Activated naive CD4-positive, alpha-beta T cell treated with Interleukin-2 at 50 U/mL for 16 hours (primary cell): Measurements from ENCODE around the gene CD2AP.
A peak's percentile ranks its signal among the peaks of the same experiment; 100 is the strongest.
"Not testable (repeated sequence)": the region's sequence is repeated elsewhere in the genome, so short reads cannot be mapped to it uniquely, and the experiment has no call there.

Experiments used
- DNase-seq: peaks from one replicate; pipeline ENCODE4 v3.0.0-alpha.2; 2020

The CD2AP gene, protein sequence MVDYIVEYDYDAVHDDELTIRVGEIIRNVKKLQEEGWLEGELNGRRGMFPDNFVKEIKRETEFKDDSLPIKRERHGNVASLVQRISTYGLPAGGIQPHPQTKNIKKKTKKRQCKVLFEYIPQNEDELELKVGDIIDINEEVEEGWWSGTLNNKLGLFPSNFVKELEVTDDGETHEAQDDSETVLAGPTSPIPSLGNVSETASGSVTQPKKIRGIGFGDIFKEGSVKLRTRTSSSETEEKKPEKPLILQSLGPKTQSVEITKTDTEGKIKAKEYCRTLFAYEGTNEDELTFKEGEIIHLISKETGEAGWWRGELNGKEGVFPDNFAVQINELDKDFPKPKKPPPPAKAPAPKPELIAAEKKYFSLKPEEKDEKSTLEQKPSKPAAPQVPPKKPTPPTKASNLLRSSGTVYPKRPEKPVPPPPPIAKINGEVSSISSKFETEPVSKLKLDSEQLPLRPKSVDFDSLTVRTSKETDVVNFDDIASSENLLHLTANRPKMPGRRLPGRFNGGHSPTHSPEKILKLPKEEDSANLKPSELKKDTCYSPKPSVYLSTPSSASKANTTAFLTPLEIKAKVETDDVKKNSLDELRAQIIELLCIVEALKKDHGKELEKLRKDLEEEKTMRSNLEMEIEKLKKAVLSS

DNA sequence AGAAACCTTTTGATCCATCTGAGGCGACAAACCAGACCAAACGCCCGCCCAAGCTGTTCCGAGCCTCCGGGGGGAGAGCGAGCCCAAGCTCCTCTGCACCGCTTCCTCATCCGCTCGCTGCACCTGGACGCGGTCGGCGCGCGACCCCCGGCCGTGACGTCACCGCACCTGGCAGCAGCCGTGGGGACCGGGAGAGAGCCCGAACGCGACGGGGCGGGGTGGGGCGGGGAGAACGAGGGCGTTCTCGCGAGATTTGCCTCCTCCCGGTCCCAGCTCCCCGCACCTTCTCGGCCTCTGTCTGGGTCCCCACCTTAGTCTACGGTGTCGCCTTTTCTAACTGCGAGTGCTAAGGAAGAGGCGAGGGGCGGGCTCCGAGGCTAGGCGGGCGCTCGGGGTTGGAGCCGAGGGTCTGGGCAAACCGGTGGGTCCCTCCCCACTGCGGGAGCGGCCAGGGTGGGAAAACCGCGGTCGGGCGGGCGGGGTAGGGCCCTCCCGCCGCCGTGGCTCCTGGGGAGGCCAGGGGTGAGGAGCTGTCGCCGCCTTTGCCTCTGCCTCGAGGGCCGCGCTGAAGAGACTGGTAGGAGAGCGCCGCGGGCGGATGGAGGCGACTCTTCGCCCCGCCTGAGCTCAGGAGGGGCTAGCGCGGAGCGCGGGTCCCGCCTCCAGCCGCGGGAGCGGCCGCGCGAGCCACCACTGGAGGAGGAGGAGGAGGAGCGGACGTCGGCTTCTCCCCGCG, at the start of gene CD2AP:
Gene CD2AP (plus strand): TSS at position 293 of the 736 bp plus-strand sequence. CDS start 456 bp downstream, outside the sequence.
- DNase-seq: peak; percentile 85

DNA sequence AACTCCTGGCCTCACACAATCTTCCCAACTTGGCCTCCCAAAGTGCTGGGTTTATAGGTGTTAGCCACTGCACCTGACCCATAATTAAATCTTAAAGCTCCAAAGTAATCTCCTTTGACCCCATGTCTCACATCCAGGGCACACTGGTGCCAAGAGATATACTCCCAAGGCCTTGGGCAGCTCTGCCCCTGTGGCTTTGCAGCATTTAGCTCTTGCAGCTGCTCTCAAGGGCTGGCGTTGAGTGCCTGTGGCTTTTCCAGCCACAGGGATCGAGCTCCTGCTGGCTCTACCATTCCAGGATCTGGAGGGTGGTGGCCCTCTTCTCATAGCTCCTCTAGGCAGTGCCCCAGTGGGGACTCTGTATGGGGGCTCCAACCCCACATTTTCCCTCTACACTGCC, 49.3 kb upstream of the CD2AP start:
- no peak for DNase-seq

DNA sequence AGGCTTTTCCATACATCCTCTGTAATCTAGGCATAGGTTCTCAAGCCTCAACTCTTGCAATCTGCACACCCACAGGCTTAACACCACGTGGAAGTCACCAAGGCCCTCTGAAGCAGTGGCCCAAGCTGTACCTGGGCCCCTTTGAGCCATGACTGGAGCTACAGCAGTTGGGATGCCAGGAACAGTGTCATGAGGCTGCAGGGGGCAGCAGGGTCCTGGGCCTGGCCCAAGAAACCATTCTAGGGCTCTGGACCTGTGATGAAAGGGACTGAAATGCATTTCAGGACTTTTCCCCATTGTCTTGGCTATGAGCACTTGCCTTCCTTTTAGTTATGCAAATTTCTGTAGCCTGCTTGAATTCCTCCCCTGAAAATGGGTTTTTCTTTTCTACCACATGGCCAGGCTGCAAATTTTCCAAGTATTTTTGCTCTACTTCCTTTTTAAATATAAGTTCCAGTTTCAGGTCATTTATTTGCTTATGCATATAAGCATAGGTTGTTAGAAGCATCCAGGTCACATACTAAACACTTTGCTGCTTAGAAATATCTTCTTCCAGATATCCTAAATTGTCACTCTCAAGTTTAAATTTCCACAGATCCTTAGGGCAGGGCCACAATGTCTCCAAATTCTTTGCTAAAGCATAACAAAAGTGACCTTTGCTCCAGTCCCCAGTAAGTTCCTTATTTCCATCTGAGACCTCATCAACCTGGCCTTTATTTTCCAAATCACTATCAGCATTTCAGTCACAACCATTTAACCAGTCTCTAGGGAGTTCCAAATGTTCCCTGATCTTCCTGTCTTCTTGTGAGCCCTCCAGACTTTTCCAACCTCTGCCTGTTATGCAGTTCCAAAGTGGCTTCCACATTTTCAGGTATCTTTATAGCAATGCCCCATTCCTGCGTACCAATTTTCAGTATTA, 48.6 kb upstream of the CD2AP start:
- DNase-seq: no peak

DNA sequence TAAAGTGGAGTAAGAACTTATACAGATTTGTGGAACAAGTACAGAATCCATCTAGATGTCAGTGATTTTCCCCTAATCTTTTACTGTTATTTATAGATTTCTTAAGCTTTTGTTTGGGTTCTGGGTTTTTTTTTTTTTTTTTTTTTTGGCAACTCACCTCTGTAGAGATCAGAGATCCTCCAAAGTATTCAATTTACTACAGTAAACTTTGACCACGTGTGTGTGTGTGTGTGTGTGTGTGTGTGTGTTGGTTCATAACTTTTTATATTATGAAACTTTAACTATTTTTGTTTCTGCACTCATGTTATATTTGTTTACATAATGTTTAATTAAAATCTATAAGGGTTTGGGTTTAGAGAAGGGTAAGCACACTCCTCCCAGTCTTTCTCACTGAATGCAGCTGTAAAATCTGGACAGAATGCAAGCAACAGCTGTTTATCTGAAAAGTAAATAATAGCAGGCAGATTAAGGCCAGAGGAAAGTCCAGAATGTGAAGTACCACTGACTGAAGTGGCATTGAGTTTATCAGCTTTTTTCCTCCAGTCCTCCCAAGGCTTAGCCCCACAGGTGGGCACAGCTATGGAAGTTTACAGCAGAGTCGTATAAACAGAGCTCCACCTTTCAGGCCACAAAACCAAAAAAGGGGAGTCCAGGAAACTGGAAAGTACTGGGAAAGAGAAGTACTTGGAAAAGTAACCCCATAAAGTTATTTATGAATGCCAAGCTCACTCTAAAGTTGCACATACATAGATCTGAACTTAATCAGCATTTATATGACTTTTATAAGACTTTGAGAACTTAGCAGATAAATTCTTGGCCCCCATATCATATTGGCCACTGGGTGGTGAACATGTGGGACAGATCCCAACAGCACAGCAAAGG, 43.0 kb upstream of the CD2AP start:
- no peak for DNase-seq

DNA sequence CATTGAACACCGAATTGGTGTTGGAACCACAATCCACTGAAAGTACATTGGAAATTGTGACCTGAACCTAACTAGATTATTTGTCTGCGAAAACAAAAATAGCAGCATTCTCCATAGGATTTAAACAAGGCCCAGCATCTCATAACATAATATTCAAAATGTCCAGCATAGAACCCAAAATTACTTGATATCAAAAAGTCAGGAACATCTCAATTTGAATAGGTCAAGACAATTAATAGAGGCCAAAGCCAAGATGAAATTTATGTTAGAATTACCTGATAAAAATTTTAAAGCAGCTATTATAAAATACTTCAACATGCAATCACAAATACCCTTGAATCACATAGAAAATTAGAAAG, 42.4 kb upstream of the CD2AP start:
- no peak for DNase-seq

DNA sequence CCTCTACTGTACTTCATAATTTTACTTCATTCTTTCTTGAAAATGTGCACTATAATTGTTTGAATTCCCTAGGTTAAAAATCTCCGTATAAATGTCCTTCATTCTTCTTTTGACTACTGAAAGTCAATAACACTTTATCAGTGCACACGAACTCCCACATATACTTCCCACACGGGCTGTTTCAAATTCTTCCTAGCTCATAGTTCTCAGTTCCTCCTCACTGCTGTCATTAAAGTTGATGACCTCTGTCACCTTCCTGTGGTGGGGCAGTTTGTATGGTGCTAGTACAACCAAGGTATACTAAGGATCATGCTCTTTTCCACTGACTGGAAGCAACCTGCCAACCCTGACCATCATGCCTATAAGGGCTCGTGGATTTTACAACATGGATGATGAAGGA, 40.0 kb upstream of the CD2AP start:
- no peak for DNase-seq

DNA sequence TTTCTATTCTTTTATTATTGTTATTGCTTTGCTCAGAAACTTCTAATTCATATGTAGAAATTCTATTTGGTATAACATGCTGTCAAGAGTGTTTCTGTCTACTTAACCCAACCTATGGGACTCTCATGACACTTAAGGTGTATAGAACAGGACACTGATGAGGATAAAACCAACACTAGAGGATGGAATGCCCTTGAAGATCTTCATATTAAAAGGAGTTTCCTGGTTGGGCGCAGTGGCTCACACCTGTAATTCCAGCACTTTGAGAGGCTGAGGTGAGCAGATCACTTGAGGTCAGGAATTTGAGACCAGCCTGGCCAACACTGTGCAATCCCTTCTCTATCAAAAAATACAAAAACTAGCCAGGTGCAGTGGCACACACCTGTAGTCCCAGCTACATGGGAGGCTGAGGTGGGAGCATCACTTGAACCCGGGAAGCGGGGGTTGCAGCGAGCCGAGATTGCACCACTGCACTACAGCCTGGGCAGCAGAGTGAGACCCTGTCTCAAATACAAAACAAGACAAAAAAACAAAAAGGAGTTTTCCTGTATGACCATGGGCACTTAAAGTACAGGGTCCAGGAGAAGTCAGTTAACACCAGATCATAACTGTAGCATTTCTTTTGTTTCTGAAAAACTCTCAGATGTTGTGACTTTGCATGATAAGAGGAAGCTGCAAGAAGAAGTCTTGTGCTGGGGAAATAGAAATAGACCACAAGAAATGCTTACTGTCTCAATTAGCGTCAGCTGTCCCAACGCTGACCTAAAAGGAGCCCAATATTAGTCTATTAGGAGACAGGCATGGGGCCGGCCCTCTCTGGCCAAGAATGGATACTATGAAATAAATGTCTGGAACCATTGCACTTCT, 38.9 kb upstream of the CD2AP start:
- no peak for DNase-seq

DNA sequence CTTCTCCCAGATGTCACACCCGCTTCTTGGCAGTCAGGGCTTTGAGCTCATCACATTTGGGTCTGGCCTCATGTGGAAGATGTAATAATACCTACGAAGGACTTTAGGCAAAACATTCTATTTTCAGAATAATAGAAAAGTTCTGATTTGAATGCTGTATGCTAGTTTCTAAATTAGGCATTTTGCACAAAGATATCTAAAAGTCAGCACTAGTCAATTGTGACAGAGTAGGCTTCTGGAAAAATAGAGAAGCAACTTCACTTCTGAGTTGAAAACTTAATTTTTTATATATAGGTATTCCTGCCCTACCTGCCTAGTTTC, 38.3 kb upstream of the CD2AP start:
- DNase-seq: no peak

DNA sequence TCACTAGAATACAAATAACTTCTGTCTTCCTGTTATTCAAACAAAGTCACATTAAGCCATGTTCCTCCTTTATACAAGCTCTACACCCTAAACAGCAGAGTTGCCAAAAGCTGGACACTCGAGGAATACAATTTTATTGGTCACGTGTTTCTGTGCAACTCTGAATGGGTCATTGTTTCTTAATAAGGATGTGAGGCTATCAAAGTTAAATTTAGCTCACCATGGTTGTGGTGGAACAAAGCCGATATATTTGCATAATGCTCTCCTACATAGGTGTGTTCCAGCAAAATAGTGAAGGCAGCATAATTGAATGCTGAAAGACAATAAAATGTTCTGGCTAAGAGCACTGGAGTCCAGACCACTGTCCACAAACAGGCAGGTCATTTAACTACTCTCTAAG, 36.9 kb upstream of the CD2AP start:
- DNase-seq: no peak

DNA sequence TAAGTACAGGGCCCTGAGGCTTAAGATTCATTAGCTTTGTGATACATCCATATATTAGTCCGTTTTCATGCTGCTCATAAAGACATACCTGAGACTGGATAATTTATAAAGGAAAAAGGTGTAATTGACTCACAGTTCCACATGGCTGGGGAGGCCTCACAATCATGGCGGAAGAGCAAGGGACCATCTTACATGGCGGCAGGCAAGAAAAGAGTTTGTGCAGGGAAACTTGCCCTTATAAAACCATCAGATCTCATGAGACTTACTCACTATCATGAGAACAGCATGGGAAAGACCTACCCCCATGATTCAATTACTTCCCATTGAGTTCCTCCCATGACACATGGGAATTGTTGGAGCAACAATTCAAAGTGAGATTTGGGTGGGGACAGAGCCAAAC, 32.6 kb upstream of the CD2AP start:
- DNase-seq: not testable (repeated sequence)

DNA sequence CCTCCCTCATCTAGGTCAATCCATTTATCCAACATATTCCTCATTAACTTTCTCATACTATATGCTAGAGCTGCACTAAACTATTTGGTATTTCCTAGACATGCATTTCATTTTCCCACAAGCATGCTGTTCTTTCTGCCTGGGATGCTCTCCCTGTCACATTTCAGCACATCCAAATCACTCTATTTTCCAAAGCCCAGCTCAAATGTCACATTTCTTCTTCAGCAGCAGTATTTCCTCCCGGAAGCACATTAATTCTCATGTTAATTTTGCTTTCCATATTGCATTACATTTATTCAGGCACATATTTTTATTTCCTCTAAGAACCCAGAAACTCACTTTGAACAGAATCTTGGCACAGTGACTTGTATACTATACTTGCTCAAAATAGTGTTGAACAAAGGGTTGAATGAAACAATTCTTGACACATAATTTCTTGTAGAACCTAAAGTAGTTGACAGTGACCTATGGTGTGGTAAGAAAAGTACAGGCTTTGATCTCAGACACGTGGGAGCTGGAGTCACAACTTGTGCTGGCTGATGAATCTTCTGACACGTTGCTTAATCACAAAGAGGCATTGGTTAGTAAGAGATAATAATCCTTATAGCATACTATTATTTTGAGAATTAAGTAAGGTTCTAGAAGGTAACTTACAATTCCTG, 30.8 kb upstream of the CD2AP start:
- no peak for DNase-seq

DNA sequence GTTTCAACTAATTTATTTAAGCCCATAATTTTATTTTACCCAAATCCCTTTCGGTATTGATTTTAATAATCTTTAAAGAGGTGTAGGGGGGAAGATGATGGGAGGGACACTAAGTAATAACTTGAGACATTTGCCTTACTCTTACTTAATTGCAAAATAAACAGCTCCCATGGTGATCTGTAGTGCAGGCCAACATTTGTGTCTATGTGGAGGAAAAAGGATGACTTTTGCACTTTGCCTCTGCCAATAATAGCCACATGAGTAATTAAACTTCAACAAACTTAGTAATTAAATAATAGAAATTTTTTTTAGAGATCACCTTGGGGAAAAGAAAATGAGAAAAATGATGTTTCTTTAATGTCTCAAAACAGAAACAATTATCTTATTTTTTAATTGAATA, 29.9 kb upstream of the CD2AP start:
- DNase-seq: no peak

DNA sequence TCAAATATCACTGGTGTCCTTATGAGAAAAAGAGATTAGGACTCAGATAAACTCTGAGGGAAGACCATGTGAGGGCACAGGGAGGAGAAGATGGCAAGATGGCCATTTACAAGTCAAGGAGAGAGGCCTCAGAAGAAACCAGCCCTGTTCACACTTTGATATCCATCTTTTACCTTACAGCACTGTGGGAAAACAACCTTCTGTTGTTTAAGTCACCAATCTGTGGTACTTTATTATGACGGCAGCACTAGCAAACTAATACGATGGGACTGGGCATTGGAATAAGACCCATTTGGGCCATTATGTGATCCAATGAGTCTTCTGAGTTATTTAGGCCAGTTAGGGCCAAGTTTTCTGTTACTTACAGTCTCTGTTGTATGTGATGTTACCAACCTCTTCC, 26.4 kb upstream of the CD2AP start:
- DNase-seq: no peak

DNA sequence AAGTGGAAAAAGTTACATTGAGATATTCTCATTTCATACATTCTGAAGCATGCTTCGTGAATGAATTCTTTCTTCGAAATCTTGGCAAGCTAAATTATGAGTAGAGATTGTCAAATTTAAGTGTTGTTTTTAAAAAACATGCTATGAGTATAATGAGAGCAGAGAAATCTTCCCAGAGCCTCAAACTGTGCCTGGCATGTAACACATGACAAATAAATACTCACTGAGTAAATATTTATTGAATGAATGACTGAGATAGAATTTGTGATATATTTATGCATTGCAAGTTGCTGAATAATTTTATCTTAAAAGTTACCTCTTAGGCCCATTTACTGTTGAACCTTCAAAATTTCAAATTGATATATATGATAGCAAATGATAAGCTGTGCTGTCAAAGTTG, 24.7 kb upstream of the CD2AP start:
- DNase-seq: no peak

DNA sequence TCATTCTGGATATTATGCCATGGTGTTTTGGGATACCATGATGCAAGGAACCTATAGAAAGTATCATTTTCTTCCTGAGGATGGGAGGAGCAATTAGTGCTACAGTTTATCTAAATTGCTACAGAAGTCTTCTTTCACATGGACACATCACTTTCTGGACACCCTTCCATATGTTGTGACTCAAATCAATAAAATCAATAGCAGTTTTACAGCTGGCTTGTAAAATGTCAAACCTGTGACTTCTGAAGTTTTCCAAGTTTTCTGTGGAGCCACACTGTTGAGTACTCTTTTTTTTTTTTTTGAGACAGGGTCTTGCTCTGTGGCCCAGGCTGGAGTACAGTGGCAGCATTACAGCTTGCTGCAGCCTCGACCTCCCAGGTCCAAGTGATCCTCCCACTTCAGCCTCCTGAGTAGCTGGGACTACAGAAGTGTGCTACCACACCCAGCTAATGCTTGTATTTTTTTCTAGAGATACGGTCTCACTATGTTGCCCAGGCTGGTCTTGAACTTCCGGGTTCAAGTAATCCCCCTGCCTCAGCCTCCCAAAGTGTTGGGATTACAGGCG, 24.1 kb upstream of the CD2AP start:
- no peak for DNase-seq

DNA sequence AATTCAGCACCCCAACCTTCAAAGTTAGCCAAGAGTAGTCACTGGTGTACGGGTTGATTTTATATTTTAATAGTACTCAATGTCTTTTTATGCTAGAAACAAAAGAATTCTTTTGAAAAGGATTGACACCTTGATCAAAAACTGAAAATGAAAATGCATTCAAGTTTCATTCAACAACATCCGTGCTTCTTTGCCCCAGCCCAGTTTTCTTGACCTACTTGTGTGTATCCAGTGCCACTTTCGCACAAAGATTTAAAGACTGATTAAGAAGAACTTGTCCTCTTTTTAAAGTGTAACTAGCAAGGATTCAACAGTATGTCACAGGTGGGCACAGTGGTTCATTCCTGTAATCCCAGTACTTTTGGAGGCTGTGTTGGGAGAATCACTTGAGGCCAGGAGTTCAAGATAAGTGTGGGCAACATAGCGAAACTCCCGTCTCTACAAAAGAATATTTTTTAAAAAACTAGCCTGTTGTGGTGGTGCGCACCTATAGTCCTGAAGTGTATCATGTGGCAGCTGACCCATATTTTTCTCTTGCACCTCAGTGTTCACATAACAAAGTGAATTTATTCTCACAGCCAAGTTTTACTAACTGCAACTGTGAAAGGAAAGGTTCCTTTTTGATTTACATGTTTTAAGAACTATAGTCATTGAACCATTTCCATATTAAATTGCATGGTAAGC, 22.7 kb upstream of the CD2AP start:
- no peak for DNase-seq

DNA sequence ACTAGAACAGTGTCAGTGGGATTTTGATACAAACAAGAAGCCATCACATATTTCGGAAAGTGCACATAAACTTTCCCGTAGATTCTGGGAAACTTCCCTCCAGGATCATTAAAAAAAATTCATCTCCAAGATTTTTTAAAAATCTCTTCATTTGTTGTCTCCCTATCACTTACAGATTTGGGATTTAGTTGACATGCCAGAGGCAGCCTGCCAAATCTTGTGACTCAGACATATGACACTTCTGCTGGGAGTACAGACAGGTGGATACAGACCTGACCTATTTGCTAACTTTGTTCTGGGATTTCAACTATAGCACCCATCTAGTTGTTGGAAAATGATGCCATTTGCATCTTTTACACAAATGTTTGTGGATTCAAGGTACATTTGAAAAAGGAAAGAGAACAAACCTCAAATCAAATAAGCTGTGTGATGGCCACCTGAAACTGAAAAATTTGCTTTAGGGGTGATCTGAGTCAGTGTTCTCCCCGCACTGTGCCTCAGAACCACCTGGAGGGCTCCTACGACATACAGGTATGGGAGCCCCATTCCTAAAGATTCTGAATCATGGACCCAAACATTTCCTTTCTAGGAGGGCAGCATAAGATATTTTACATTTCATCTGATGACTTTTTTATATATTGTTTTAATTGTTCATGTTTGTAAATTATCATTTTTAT, 21.9 kb upstream of the CD2AP start:
- DNase-seq: no peak

DNA sequence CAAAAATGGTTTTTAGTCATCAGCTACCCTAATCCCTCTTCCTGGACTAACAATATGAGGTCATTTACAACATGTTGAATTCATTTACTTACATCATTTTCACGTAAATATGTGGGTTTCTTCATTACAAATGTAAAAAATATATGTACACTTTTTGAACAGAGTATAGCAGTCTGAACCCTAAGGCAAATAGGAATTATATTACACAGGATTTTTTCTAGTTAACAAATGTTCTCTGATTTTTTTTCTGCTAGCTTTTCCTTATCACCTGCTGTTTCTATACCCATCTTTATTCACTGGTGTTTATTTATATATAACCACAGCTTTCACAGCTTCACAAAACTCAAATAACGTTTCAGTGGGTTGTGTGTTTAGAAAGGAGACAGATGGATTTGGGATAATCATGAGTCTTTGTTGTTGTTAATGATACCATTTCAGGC, 21.0 kb upstream of the CD2AP start:
- no peak for DNase-seq

DNA sequence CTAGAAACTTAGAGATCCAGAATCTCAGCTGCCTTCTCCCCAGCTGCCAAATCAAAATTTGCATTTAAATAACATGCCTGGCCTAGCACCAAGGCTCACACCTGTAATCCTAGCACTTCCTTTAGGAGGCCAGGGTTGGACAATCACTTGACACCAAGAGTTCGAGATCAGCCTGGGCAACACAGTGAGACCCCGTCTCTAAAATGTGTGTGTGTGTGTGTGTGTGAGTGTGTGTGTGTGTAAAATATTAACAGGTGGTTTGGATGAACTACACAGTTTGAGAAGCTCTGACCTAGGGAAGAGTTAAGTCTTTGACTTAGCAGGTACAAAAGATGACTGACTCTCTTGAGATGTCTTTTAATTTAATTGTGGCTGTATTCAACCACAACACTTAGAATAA, 20.2 kb upstream of the CD2AP start:
- no peak for DNase-seq
